Activated T-helper 9 cell treated with anti-CD3 and anti-CD28 coated beads, Interleukin-2, amount 50 U/mL, for 16 hours (primary cell): ENCODE results near the gene SCRN2.

Experiments used
- DNase-seq: peaks from one replicate; pipeline ENCODE4 v3.0.0-alpha.2; 2020; ENCODE audit warnings: low read depth

The SCRN2 gene

DNA sequence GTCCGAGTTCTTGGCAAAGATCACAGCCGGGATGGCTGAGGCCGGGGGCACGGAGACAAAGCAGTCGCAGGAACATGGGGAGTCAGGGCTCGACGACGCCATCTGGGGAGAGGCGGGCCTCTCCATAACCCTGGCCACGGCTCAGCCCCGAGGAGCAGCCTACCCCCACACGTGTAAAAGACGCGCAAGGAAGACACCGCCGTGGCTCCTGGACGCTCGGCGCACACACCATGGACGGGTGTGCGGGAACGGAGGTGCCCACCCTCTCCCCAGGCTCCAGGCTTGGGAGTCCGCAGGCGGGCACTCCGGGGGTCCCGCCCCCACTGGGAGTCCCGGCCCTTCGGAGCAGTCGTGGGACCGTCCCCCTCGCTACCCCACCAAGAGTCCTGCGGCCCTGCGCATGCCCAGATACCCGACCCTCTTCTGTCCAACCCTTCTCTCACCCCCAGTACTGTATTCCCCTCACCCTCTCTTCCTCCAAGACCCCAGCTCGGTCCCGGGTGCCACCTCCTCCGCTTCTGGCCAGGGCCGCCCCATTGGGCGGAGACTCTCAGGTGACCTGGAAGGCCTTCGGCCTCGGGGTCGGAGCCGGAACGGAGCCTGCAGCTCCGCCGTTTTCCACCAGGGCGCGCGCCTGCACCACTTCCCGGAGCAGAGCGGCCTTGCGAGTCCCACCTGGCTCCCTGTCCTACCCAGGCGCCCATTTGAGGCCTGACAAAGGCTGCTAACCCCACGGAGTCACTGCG, at the start of gene SCRN2:
Gene SCRN2, minus strand, starts transcription at position 532 of the 746 bp plus-strand sequence. Its CDS starts 430 bp downstream, at position 102.
- peak; percentile 81 for DNase-seq

DNA sequence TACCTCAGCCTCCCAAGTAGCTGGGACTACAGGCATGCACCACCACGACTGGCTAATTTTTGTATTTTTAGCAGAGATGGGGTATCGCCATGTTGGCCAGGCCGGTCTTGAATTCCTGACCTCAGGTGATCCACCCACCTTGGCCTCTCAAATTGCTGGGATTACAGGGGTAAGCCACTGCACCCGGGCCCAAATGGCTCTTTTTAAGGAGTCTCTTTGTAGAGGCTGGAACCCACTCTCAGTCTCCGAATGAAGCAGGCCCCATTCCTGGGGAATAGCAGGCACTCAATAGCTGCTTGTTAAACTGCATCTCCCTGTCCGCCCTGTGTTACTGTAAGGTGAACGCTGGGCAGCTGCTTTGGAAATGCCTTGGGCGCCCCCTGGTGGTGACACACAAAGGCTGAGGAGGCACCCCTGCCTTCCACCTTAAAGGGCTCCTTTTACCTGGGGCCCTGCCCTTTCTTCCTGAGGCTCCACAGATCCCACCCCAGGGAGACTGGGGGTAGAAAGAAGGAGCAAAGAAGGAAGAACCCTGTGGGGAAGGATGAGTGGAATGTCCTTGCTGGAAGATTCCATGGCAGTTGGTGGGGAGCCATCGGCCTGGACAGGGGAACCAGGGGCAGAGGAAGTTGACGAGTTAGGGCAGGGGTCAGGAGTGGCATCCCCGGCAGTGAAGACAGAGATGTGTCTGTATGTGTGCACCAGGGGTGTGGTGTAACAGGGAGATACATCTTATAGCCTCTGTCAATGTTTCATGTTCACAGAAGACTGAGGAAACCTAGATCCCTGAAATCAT, 48.9 kb upstream of the SCRN2 start:
- DNase-seq, result peak; percentile 86

DNA sequence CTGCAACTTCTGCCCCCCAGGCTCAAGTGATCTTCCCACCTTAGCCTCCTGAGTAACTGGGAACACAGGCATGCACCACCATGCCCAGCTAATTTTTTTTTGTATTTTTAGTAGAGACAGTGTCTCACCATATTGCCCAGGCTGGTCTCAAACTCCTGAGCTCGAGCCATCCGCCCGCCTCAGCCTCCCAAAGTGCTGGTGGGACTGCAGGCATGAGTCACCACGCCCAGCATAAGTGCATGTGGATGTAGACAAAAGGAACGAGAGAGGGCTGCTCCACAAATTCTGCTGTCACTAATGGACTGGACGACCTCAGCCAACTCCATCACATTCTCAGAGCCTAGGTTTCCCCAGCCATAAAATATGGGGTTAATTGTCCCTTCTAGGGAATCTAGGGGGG, 47.2 kb upstream of the SCRN2 start:
- DNase-seq, result no peak

DNA sequence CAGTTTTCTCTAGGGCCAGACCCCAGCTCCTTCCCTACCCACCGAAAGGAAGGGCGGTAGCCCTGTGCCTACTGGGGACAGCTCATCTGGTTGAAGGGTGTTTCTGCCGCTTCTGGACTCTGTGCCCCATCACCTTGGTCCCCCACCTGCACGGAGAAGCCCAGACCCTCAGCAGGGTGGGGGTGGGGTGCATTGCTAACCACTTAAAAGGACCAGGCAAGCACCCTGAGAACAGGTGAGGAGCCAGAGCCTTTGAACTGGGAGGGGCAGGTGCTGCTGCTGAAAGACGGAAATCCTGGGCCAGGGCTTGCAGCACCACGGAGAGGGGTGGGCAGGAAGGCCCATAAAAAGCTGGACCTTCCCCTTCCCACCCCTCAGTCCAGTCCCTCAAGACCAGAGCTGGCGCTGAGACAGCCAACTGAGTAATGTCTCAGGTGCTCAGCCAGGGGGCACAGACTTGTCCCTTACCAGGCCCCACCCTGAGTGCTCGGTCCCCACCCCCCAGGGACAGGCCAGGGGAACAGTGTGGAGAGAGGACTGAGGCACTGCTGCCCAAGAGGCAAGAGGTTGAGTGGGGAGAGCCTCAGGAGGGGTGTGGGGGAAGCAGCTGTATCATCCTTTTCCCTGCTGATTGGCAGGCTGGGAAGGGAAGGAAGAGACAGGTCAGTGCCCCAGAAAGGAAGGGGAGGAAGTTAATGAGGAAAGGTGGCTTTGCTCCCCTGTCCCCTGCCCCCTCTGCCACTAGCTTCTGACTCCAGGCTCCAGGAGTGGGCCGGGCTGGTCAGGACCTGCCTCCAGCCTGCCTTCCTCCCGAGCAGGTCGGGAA, 44.0 kb upstream of the SCRN2 start:
- no peak for DNase-seq

DNA sequence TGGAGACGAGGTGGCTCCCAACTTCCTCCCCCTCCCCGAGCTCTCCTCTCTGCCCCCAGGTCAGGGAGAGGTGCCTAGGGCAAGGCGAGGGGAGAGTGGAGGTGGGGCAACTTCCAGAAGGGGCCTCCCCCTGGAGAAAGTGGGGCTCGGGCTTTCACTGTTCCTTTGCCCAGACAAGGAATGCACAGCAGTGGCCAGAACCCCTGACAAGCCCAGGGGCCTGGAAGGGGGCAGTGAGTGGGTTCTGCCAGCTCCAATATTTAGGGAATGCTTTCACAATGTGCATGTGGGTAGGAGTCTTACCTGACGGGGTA, 43.3 kb upstream of the SCRN2 start:
- no peak for DNase-seq

DNA sequence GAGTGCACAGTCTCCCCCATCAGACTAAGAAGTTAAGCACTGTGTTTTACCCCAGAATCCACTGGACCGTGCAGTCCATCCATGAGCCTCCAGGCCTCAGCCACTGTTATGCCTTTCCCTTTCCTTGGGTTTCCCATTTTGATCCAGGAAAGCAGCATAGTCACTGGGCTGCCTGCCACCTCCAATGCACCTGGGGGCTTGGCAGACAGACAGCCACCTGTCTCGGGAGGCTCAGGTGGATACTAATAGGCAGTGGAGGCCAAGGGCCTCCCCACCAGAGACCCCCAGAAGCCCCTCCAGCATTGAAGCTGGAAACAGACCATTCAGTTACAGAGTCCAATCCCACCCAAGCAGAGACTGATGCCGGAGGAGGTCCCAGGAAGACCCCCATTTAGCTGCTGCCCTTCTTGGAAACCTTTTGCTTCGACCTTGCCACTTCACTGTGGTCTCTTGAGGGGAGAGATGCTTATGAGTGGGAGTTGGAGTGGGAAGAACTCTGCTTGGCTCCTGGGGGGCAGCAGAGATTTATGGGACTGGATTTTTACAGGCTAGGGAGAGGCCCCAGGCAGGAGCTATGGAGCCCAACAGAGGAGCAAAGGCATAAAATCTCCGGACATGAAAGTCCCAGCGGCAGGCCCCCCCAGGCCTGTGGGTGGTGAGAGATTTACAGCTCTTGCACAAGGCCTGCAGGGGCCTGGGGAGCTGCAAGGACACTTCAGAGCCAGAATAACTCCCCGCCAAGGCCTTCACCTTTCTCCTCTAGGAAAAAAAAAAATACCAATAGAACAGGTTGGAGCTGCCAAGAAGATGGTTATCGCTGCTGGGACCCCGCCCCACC, 42.7 kb upstream of the SCRN2 start:
- DNase-seq, result no peak

DNA sequence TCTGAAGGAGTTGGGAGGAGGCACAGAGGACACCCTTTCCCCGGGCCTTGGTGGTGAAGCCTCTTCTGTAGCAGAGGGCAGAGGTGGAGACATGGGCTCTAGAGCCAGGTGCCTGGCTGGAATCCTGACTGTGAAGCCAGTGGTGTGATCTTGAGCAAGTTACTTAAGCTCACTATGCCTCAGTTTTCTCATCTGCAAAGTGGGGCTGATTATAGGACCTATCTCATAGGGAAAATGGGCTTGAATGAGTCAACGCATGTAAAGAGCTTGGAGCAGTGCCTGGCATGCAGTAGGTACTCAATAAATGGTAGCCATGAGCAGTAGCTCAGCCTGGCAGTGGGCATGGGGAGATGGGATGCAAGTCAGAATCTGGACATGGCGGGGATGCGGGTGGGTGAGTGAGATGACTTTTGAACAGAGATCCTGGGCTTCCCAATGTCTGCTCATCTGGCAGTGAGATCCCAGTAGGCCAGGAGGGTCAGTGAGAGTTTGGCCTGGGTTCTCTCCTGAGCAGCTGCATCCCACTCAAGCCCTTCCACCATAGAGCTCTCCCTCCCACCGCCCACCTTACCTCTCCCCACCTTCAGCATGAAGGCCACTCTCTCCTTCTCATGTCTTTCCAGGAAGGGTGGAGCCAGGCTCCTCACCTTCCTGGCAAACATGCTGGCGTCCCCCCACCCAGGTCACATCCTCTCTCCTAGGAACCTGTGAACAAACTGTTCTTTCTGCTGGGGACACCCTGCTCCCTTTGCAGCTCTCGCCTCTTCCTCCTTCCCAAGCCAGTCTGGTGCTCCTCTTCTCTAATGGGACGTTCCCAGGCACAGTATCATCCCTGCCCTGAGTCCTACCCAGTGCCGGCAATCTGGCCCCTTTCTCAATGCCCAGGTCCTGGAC, 41.9 kb upstream of the SCRN2 start:
- DNase-seq, result no peak

DNA sequence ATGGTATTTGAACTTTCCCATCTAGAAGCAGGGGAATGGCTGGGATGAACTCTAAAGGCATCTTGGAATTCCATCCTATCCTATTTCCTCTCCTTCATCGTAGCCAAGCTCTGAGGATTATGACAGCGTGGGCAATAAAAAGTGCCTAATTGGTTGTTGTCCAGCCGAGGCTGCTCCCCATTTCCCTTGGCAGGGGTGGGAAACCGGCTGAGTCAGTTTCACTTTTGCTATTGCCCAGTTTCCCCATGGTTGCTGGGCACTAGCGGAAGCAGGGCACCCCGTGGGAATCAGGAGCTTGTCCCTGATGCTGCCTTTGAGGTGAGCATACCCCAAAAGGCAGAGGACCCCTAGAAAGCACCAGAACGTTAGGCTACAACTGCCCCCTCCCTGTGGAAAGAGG, 41.2 kb upstream of the SCRN2 start:
- no peak for DNase-seq

DNA sequence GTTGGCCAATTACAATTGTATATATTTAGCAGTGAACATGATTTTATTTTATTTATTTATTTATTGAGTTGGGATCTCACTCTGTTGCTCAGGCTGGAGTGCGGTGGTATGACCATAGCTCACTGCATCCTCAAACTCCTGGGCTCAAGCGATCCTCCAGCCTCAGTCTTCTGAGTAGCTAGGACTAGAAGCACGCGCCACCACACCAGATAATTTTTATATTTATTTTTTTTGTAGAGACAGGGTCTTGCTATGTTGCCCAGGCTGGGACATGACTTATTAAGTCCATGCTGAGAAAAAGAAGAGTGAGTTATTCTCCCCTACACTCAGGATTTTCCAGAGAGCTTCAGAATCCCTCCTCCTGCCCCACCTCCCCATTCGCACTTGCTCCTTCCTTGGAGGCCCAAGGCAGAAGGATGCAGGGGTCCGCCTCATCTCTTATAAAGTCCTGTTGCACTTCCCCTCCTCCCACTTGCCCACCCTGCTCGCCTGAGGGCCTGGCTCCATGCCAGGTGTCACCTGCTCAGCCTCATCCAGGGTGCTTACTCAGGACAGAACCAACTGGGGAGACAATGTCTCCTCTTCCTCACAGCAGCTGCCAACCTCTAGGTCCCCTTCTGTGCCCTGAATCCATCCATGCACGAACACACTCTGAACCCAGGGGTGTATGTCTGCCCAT, 38.8 kb upstream of the SCRN2 start:
- no peak for DNase-seq

DNA sequence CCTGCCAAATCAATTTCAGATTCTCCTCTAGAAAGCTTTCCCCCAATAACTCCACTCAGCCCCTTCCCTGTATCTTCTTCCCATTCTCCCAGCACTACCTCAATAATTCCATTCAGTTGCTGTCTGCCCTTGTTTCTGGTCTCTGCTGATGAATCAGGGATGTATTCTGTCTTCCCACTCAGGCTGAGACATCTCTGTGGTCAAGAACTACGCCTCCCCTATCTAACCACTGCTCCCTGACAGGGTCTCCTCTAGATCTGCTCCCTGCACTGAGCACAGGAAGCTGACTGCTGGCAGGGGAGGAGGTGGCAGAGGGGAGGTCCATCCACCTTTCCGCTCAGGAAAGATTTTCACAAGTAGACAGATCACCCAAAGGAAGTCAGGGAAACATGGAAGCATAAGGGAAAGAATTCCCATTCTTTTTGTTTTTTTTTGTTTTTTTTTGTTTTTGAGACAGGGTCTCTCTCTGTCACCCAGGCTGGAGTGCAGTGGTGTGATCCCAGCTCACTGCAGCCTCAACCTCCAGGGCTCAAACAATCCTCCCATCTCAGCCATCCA, 38.0 kb upstream of the SCRN2 start:
- no peak for DNase-seq

DNA sequence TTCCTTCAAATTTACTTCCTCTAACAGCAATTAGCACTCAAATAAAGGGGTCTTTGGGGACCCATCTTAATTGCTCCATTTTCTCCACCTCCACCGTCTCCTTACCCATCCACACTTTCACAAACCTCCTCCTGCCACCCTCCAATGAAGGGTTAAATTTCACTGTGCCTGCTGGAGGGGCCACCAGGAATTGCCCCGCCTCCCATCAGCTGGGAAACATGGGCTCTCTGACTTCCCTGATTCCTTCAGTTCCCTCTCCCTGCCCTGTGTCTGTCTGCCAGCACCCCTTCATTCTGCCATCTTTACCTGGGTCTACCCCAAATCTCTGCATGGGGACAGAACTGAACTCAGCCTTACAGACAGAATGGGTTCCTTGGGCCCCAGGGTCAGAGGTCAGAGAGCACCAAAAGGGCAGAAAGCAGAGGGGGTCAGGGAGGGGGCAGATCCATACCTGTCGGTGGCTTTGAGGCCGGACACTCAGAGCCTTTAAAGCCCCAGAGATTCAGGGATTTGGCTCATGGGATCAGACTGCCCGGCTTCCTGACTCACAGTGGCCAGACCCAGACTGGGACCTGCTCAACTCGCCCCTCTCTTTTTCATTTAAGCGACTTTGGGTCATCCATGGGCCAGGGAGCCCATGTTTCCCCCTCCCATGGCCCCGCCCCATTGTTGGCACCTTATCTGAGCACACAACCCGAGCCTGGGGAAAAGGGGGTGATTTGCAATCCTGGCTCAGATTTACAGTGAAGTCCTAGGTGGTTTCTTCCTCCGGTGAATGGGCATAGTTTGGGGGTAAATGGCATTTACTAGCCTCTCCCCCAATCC, 37.3 kb upstream of the SCRN2 start:
- no peak for DNase-seq

DNA sequence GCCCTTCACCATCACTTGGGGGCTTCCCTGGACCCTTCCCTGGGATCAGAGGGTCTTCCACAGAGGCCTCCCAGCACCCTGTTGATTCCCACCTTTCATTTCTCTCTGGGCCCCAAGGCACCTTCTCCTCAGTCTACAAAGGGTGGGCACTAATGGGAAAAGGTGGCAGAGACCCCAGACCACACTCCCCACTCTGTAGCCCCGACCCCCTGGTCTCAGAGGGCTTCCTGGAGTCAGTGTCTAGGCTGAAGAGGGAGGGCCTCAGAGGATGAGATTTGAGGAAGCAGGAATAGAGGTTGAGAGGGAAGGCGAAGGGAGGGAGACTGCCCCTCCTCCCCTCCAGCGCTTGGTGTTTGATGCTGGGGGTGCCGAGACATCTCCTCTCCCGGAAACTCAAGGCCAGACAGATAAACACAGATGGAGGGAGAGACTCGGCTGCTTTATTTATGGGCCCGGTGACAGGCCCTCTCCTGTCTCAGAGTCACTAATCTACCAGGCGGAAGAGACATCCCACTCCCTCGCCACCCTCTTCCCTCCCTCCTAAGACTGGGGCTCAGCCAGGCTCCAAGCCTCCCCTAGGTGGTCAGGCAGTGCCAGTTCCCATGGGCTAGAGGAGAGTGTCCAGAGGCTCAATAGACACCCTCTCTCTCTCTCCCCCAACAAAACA, 36.4 kb upstream of the SCRN2 start:
- DNase-seq, result no peak

DNA sequence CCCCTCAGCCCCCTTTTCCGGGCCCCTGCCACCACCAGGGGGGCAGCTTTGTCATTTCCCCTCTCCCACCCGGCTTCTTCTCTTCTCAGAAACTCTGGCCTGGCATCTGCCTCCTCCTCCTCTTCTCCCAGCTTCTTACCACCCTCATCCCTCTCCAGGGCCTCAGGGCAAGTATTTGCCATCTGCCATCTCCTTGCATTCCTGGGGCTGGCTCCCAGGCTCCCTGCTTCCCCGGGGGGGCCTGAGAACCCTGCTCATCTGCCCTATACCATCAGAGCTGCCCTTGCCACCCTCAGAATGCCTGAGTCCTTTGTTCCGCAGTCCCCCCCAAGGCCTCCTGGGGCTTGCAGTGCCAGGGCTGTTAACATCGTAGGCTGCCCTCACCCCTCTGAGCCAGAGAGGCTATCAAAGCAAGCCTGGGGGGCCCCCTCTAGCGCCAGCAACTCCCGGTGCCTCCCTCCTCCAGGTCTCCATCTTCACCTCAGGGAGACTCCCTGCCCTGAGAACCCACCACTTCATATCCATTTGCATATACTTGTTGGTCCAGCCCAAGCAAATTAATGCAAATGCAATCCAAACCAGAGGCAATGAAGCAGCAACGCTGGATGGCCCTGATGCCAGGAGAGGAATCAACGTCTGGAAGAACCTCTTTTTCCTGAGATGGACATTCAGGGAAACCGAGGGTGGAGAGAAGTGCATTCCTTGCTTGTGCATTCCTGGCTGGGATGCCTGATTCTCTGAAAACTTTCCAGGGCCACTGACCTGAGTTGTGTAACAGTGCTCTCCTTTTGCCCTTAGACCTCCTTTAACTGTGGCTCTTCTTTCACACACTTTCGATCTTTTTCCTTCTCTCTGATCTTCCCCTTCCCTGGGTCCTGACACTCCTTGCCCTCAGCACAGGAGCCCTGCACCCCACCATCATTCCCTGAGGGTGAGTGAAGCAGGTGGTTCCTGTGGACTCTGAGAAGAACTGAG, 34.2 kb upstream of the SCRN2 start:
- no peak for DNase-seq

DNA sequence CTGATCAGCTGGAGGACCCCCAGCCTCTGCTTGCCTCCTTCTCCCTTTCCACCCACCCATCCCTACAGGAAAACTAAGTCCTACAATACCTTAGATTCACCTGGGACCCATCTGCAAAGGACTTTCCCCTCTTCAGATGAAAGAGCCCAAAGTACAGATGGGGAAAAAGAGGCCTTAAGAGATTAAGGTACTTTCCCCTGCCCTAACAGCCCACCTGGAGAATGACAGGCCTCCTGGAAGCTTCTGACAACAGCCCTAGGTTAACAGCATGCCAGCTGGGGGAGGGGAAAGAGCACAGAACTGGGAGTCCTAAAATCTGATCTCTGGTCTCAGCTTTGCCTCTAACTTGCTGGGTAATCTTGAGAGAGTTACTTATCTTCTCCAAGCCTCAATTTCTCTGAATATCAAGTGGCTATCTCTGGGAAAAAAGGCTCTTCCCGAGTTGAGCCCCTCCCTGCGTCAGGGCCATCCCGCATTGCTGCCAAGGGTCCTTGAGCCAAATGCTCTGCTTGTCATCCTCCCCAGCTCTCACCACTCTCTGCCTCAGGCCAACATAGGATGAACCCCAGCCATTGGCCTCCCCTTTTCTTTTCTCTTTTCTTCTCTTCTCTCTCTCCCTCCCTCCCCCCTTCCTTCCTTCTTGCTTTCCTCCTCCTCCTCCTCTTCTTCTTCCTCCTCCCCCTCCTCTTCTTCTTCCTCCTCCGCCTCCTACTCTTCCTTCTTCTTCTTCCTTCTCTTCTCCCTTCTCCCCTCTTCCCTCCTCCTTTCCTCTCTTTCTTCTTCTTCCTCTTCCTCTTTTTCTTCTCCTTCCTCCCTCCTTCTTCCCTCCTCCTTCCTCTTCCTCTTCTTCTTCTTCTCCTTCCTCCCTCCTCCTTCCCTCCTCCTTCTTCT, 32.4 kb upstream of the SCRN2 start:
- DNase-seq, result no peak

DNA sequence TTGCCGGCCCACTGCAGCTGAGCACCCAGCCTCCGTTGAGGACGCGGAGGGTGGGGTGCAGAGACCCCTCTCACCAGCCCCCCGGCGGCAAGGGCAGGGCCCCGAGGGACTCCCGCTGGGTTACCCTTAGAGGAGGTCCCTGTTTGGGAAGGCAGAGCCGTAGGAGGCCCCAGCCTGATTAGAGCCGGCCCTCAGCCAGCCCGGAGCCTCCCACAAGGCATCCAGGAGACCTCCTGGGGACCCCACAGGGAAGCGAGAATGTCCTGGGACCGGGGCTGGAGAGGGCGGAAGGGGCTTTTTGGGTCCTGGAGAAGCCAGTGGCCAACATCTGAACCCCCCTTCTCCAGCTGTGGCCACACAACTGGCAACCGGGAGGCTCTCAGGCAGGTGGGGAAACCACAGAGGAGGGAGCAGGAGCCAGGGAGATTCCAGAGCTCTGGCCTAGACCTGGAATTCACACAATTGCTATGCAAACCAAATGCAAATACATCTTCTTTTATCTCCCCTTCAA, 31.6 kb upstream of the SCRN2 start:
- DNase-seq, result no peak
